ENCODE measurements around the gene LBR. TPM values are rescaled to one million over a fixed set of nuclear protein-coding genes. Genes with fewer than 3 reads are reported as not detected.

The LBR gene
- total RNA-seq, 2 donors from 2014 or later, result 49.8 to 72.3 TPM

GRCh38 chr1:225441314-225442122, 13.7 kb upstream of the LBR start:
- Mint-ChIP-seq H3K27ac (no peak overlapping the region), H3K4me3 (no peak overlapping the region), H3K27me3 (ENCODE audit: insufficient read depth) (peaks cover 11% of the 10 kb centered on the region), H3K4me1 (peaks cover 13% of the 10 kb centered on the region), H3K9me3 (no peaks in the 10 kb centered on the region), H3K36me3 (ENCODE audit: low read depth) (no peaks in the 10 kb centered on the region)
- H3K9ac ChIP-seq (ENCODE audit: extremely low read depth, low read length, poor library complexity, severe bottlenecking), result no peak overlapping the region
- no peaks in the 10 kb centered on the region for H3K27me3 ChIP-seq (ENCODE audit: control insufficient read depth, insufficient read depth, low read length, poor library complexity, severe bottlenecking)
- H3K9me3 ChIP-seq (ENCODE audit: control insufficient read depth, low read length), result no peaks in the 10 kb centered on the region
- 93 to 94% methylated on average over 6 to 9 of the region's 9 CpGs for WGBS, 2 experiments (ENCODE audit: insufficient coverage in 1 of 2, insufficient read length in 1 of 2)
- H3K27ac ChIP-seq (ENCODE audit: low read depth, low read length), result no peak overlapping the region
- H3K36me3 ChIP-seq (ENCODE audit: control insufficient read depth, insufficient read depth, low read length), result no peaks in the 10 kb centered on the region
- peak; percentile 46 for TF ChIP-seq CTCF (conservative IDR thresholded peaks at IDR 0.05)
- DNase-seq, result no peak
- peaks cover 3% of the 10 kb centered on the region for H3K4me1 ChIP-seq (ENCODE audit: control insufficient read depth, insufficient read depth, low read length)
- no peak overlapping the region for H3K4me3 ChIP-seq (ENCODE audit: low read length)

GRCh38 chr1:225440380-225441221, 12.8 kb upstream of the LBR start:
- no peaks in the 10 kb centered on the region for H3K36me3 Mint-ChIP-seq (ENCODE audit: low read depth)
- Histone ChIP-seq H3K9me3 (ENCODE audit: control insufficient read depth, low read length) (no peaks in the 10 kb centered on the region), H3K9ac (ENCODE audit: extremely low read depth, low read length, poor library complexity, severe bottlenecking) (no peak overlapping the region), H3K36me3 (ENCODE audit: control insufficient read depth, insufficient read depth, low read length) (no peaks in the 10 kb centered on the region), H3K4me3 (ENCODE audit: low read length) (no peak overlapping the region), H3K4me1 (ENCODE audit: control insufficient read depth, insufficient read depth, low read length) (no peaks in the 10 kb centered on the region), H3K27me3 (ENCODE audit: control insufficient read depth, insufficient read depth, low read length, poor library complexity, severe bottlenecking) (no peaks in the 10 kb centered on the region), H3K27ac (ENCODE audit: low read depth, low read length) (no peak overlapping the region)
- 83 to 93% methylated on average over 3 to 4 of the region's 4 CpGs for WGBS, 2 experiments (ENCODE audit: insufficient coverage in 1 of 2, insufficient read length in 1 of 2)
- H3K27me3 Mint-ChIP-seq (ENCODE audit: insufficient read depth), result peaks cover 16% of the 10 kb centered on the region
- H3K27ac Mint-ChIP-seq, result no peak overlapping the region
- no peak for DNase-seq
- peaks cover 6% of the 10 kb centered on the region for H3K4me1 Mint-ChIP-seq
- no peak for TF ChIP-seq CTCF (conservative IDR thresholded peaks at IDR 0.05)
- no peak overlapping the region for H3K4me3 Mint-ChIP-seq
- H3K9me3 Mint-ChIP-seq, result no peaks in the 10 kb centered on the region

- Histone ChIP-seq H3K9me3 (ENCODE audit: control insufficient read depth, low read length) (no peaks in the 10 kb centered on the region), H3K4me1 (ENCODE audit: control insufficient read depth, insufficient read depth, low read length) (no peaks in the 10 kb centered on the region), H3K27me3 (ENCODE audit: control insufficient read depth, insufficient read depth, low read length, poor library complexity, severe bottlenecking) (no peaks in the 10 kb centered on the region), H3K27ac (ENCODE audit: low read depth, low read length) (no peak overlapping the region), H3K36me3 (ENCODE audit: control insufficient read depth, insufficient read depth, low read length) (no peaks in the 10 kb centered on the region), H3K4me3 (ENCODE audit: low read length) (no peak overlapping the region), H3K9ac (ENCODE audit: extremely low read depth, low read length, poor library complexity, severe bottlenecking) (no peak overlapping the region)
- DNase-seq, result peak; percentile 78
- TF ChIP-seq CTCF (conservative IDR thresholded peaks at IDR 0.05), result peak; percentile 77
- Mint-ChIP-seq H3K27me3 (ENCODE audit: insufficient read depth) (peaks cover 20% of the 10 kb centered on the region), H3K36me3 (ENCODE audit: low read depth) (no peaks in the 10 kb centered on the region), H3K4me3 (no peak overlapping the region), H3K9me3 (no peaks in the 10 kb centered on the region), H3K27ac (no peak overlapping the region), H3K4me1 (peaks cover 5% of the 10 kb centered on the region)
- 93 to 95% methylated on average over 3 to 5 of the region's 5 CpGs for WGBS, 2 experiments (ENCODE audit: insufficient coverage in 1 of 2, insufficient read length in 1 of 2)
Observed at GRCh38 chr1:225437710-225438437, 10.0 kb upstream of the LBR start.

Measured in endodermal cell (in vitro differentiated cells).